ENCODE data around the gene RAD51B.

Gene RAD51B

DNA sequence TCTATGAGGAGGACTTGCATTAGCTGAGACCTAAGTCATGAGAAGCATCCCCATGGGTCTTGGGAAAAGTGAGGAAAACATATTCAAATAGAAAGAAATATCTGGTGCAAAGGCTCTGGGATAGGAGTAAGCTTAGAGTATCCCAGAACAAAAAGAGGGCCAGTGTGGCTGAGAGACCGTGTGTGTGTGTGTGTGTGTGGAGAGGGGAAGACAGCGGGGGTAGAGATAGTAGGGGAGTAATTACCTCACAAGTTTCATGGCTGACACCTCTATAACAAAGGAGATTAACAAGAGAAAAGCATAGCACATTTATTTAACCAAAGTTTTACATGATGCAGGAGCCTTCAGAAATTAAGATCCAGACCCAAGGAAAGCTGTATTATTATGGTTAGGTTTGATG is 440.5 kb downstream of the RAD51B start:
- DNase-seq: no peak

DNA sequence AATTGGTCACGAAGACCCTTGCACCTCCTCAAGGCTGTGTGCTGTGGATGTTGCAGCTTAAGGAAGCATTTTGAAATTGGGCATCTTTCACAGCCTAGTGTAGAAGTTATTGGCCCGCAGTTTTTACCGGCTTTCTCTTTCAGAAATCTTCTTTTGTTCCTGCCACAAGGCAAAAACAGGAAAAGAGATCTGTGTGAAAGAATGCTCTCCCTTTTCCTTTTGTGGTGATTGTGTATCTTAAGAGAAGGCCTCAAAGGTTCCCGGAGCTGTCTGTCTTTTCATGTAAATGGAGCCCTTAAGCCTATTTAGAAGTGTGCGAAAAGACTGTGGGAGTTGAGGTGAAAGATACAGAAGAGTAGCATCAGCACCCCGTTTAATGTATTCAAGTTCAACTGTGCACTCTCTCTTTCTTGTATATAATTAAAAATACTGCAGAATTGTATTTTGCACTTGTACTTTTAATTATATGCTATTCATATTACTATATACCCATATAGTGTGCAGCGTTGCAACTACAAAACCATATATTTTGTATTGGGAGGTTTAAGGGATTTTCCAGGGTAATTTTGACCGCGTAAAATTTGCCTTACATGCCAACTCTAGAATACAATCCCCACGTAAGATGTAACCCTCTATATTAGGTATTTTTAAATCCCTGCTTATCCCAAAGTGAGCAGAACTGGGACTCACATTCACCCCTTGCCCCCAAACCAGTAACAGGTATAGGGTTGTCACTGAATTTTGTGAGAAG is 441.7 kb downstream of the RAD51B start:
- no peak for DNase-seq

DNA sequence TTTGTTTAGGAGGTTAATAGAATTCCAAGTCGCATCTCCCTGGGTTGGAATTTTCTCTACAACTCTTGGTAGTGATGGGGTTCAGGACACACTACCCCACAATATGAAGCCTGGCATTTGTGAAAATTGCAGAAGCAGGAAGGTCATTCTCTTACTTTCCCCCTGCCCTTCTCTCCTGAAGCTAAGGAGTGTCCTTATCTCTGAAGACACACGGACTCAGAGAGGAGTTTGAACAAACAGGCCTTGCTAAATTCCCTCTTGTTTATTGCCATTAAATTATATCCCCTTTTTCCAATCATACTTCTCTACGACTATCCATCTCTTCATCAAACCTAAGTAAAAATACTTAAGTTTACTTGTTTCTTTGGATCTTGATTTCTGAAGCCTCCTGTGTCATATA is 443.0 kb downstream of the RAD51B start:
- DNase-seq: no peak

DNA sequence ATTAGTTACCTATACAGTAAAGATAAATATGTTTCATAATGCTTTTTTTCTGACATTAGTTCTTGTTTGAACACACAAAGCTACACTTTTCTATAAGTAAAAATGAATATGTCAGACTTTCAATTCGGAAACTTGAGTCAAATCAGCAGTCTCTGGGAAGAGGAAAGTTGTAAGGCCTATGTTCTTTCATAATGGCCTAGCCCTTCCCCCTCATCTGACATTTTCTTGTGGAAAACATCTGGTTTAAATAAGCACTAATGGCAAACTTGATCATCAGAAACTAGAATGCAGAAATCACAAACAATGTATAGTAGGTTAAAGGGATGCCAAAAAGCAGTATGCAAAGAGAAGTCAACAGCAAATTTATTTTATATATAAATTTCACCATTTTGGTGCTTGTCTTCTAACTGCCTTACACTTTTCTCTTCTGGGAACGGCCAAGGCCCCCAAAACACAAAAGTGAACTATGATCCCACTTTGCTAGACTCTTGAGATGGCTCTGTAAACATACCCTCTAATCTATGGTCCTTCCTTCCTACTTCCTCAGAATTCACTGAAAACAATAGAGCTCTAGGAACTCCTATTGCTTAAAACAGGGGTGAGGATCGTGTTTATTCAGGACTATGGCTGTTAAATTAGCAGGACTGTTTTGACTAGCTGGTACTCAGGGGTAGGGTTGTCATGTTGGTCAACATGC is 444.1 kb downstream of the RAD51B start:
- DNase-seq: no peak

DNA sequence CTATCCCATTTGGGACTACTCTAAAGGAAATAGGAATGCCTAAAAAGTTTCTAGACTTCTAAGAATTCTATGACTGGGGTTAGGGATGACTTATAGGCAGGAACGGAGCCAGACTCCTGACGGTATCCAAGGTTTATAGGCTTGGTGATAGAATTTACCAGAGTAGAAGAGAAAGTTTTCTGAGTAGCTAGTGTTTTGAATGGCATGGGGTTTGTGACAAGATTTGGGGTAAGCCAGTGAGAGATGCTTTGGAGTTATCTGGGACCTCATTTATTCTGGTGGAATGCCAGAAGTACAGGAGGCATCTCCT is 444.6 kb downstream of the RAD51B start:
- no peak for DNase-seq

DNA sequence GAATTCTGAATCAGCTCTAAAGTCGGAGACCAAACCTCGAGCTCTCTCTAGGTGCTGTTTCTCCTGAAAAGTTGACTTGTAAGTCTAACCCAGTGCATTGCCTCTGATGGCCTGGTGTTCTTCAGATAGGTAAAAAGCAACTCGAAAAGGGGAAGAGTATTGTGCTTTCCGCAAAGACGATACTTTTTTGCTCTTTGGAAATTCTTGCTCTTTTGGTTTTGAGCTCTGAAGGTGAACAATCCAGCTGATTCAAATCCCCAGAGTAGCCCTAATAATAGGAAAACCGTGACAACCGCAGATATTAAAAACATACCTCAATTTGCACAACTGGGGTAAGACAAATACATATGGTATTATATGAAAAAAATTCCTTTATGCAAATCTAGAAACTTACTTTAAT is 447.4 kb downstream of the RAD51B start:
- no peak for DNase-seq

DNA sequence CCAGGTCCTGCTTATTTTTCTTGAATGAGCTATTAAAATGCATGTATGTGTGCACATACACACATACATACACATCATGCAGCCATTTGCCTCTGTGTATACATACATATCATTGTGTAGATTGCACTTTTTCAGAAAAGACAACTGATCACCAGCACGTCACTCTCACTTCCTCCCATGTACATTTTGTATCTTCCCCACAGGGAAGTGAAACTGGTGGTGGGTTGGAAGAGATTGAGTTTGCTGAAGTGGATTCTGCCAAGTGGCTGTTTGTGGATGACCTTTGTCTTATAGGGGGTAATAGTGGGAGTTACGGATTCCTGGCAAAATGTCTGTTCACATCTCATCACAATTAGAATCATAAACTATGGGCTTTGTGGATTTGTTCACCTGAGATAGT is 448.6 kb downstream of the RAD51B start:
- DNase-seq: no peak

DNA sequence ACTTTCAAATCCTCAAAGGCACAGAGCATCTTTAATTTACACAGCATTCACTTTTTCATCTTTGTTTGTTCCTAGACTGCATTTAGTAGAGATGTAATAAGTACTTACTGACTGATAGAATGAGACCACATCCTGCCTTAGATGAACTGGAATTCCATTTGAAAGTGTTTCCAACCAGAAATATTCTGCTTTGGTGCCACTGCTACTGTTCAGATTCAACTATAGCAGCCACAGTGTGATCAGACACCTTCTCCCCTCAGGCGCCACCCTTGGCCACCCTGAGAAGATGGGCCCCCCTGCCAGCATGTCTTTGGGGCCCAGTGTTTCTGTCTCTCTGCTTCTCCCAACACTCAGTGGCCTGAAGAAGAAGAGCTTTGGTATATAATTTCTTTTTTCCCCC is 449.1 kb downstream of the RAD51B start:
- DNase-seq: no peak

DNA sequence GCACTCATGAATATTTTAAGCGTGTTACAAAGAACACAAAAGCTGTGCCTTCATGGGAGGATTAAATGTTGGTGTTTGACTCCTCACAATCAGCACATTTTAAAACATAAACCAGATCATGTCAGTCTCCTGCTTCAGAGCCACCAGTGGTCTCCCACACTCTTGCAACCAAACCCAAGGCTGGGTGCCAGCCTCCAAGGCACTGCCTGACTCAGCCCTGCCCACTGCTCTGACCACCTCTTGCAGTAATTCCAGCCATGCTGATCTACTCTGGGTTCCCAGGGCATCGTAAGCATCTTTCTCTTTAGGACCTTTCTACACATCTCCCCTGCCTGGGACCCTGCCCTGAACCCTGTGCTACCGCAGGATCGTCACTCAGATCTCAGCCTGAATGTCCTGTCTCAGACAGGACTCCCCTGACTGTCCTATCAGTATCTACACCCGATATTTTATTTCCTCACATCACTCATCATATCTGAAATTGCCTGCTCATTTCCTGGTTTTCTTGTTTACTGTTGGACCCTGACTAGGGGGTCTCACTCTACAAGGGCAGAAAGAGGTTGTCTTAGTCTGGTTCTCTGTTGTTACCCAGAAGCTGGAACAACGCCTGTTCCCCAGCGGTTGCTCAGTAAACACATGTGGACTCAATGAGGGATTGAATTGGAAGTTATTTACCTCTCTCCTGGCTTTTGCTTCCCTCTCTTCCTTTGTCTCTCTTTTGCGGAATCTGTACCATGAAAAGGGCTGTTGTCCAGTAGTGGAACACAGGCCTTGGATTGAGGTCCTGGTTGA is 449.8 kb downstream of the RAD51B start:
- DNase-seq: no peak

DNA sequence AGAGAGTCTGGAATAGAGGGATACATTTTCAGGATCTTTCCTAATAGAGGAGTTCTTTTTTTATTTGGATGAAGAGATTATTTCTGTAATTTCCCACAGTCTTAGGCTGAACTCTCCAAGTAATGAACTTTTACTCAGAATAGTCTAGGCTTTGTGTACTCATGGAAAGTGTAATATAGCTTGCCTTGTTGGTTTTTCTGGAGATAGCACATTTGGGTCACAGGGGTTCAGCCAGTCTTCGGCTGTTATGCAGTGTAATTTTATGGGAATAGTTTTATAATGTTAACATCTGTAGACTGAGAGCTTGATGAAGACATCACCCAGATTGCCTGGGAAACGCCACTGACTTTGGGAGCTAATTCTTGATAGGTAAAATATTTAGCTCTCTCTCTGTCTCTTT is 450.8 kb downstream of the RAD51B start:
- DNase-seq: no peak

DNA sequence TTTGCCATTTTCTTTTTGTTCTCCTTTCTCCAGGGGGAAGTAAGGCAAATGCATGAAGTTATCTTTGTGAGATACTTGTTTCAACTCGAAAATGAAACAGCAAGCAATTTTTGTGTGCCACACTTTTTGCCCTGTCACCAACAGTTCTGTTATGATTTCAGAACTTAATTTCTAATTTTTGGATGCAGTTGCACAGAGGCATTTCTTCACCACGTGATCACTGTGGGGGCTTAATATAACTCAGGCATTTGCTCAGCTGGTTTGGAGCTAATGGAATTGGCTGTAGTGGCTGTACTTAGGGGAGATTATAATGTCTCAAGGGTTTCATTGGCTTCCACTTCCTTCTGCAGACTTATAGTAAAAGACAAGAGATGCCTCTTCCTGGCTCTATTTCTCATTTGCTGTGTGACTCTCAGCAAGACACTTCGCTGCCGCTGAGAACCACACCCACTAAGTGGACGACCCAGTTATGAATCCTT is 452.4 kb downstream of the RAD51B start:
- no peak for DNase-seq

DNA sequence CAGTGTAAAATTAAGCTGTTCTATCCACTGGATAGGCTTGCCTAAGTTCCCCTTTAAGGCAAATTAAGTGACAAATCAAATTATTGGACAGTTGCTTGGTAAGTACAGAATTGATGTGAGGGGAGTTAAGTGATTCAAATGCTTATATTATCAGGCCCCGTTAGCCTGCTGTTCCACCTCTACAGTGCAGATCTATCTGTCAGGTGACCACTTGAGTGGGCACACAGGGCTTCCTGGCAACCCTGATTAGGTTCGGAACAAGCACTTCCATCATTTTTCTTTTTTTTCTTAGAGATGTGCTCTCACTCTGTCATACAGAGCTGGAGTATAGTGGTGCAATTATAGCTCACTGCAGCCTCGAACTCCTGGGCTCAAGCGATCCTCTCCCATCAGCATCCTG is 453.8 kb downstream of the RAD51B start:
- DNase-seq: no peak

DNA sequence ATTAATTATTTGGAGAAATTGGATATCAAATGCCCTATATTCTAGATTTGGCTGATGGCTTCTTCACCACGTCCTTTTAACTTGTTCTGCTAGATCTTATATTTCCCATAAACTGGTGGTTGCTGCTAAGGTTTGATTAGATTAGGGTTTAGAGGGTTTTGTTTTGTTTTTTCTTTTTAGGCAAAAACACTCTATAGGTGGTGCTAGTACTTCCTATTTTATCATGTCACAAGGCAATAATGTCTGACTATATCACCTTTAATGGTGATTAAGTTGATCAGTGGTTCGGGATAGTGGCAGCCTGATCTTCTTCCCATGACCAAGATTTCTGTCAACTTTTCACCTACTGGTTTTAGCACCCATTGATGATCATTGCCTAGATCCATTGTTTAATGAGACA is 455.1 kb downstream of the RAD51B start:
- no peak for DNase-seq

DNA sequence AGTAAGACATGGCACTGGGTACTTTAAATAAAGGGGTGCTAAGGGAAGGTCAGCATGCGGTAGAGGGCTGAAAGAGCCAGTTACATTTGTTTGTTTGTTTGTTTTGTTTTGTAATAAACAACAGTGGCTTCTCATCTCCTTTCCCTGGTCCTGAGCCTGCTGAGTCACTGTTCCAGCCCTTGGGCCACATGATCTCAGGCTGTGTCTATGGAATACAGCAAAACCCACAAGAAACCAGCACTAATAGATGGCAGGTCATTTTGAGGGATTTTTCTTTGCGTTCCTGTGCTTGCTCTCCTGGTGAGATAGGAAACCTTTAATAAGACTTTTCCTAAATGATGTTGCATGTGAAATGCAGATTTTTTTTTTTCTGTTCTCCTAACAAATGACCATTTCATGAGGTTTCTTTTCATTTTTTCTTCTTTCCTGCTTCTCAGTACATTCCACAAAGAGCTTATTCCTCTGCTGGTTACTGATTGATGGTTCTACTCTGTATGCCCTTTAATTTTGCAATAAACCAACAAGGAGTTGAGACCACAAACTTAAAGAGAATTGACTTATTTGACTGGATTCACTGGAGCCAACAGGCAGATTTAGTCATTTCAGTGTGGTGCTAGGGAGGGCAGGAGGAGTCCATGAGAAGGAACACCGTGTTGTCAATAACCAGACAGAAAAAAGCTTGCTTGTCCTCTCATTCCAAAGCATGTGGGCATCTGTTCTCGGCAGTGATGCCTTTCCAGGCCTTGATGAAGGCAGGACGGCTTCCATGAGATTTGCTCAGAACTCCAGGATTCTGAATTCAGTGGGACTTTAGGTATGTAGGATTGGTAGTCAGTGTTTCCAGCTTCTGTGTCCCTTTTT is 459.2 kb downstream of the RAD51B start:
- DNase-seq: no peak

DNA sequence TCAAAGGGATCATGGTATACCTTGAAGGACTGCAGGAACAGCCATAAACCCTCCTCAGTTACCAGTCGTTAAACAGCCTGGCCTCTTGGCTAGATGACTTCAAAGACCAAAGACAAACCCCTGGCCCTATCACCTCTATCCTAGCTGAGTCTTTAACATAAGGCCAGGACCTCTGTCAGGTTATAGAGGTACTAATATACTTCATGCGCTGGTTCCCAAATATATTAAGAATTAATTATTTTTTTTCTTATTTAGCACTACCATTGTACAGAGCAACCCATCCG is 459.8 kb downstream of the RAD51B start:
- no peak for DNase-seq

DNA sequence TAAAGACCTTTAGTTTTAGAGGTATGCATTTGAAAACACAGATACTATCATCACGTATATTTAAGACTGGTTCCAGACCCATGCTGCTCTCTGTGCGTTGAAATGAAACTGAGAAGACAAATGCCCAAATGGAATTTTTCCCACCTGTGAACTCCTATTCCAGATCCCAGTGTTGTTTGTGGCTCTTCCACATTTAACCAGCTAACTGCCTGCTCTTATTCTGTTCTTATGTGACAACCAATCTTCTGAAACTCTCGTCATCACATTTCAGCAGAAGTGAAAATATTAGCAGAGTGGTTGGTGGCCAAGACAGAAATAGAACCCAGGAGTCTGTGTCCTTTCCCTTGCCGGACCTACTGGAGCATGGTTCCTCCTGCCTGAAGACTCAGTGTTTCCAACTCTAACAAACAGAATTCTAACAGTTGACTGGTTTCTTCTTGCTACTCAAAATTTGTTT is 460.2 kb downstream of the RAD51B start:
- no peak for DNase-seq

DNA sequence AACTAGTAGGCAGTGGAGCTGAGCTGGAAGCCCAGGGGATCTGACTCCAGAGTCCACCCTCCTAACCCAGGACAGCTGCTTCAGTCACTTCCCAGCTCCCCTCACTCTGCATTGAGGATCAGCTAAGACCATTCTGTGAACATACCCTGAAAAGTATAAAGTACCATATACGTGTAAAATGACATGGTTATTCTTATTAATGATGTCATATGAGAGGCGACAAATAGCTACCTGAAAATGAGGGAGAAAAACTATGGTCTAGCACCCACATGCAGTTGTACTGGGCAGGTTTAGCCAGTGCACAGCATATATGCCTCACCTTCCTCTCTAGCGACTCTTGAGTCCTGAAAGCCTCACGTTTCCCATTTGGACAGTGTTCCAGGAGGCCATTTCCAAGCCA is 461.9 kb downstream of the RAD51B start:
- no peak for DNase-seq

DNA sequence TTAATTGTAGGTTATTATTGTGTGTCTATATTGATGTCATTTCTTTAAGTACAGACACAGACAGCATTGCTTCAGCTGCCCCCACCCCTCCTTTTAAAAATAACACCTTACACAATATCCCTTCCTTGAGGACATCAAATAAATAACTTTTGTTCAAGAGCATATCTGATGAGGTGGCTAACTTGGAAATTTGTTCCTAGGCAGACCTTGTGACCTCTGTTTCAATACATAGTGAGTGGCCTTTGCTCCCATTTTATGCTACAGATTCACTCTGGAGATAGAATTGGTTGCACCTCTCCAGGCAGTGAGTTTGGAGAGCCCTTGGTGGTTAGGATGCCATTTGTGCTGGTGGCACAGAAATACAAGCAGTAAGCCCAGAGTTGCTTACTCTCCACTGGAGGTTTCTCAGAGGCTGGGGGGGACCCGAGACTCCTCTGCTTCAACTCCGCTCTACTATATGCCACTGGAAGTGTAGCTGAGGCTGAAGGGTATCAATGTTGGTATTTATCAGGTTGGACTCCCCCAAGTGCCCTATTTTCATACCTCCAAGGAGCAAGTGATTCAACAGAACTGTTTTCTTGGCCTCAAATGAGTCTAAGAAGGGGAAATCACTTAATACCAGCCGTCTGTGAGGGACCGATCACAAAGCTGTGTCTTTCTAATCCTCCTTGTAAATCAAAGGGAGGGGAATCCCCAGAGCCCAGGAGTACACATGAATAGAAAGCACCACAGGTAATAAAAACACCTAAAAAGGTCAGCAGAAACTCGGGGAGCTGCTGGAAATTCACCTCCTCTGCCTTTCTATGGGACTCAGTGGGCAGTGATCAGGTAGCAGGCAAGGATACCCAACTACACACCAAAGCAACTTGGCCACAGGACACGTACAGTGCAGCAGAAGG is 463.1 kb downstream of the RAD51B start:
- no peak for DNase-seq

DNA sequence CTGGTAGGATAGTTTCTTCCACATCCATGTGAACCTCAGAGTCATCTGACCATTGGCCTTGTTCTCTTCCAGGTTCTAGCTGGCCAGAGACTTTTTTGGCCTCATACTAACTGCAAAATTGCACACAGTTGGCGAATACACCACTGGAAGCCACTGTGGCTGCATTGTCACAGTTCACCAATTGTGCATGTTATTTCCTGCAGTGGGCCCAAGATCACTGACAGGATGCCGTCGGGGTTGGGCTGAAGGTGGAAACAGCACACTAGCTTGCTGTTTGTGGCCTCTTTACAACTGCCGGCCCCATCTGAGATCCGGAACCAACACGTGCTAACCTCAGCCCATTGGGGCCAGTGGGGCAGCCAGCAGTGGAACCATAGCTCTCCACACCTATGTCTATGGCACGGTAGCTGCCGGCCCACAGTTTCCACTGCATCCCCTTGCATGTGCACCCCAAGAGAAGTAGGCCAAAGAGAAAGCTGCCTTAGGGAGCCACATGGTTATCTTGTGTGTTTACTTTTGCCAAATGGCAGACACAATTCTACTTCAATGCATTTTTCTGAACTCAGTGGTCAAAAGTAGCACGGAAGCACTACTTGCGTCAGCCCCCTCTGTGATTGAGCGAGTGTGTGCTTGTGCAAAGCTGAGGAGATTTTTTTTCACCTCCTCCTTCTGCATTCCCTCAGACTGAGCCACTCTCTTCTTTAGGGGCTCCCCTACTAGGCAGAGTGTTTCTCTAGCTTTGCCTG is 464.0 kb downstream of the RAD51B start:
- DNase-seq: no peak

DNA sequence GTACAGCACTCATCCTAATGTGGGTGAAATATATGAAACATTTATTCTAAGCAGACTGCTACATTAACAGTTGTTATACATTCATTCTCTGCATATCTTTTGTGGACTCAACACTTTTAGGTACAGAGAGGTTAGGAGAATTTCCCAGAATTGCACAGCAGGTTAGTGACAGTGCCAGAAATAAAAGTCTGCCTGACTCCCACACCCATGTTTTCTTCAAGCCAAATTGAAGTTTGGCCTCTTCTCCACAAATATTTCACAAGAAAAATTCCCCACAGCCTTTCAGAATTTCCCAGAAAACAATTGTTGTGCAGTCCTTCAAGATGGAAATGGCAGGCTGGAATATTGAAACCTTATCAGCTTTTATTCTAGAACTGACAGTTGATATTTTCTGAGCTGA is 464.8 kb downstream of the RAD51B start:
- no peak for DNase-seq

DNA sequence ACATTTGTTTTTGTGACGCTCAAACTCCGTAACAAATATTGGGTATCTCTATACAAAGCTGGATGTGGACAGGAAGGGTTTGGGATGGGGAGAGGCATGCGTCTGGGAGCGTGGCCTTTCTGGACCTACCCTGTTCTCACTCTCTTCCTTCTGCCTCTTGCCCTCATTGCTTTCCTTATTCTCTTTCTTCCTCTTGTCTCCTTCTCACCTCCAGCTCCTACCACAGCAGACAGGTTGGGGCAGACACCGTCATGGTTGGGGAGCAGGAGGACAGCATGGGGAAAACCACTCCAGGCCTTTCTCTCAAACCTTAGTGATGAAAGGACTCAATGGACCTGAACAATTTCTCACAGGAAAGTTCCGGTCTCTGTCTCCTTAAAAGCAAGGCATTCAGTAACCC is 465.3 kb downstream of the RAD51B start:
- no peak for DNase-seq
